Globus pallidus (tissue), 1 donor: ENCODE measurements around the gene LRP8.

ENCODE experiments used
- DNase-seq: peaks from one replicate; pipeline ENCODE4 v3.0.0-alpha.2; 2015; ENCODE audit warnings: low spot score

Gene LRP8

GRCh38 chr1:53258216-53258615 lies 69.7 kb downstream of the LRP8 start:
- DNase-seq = no peak

GRCh38 chr1:53257454-53258081 lies 70.3 kb downstream of the LRP8 start:
- DNase-seq = no peak

DNA sequence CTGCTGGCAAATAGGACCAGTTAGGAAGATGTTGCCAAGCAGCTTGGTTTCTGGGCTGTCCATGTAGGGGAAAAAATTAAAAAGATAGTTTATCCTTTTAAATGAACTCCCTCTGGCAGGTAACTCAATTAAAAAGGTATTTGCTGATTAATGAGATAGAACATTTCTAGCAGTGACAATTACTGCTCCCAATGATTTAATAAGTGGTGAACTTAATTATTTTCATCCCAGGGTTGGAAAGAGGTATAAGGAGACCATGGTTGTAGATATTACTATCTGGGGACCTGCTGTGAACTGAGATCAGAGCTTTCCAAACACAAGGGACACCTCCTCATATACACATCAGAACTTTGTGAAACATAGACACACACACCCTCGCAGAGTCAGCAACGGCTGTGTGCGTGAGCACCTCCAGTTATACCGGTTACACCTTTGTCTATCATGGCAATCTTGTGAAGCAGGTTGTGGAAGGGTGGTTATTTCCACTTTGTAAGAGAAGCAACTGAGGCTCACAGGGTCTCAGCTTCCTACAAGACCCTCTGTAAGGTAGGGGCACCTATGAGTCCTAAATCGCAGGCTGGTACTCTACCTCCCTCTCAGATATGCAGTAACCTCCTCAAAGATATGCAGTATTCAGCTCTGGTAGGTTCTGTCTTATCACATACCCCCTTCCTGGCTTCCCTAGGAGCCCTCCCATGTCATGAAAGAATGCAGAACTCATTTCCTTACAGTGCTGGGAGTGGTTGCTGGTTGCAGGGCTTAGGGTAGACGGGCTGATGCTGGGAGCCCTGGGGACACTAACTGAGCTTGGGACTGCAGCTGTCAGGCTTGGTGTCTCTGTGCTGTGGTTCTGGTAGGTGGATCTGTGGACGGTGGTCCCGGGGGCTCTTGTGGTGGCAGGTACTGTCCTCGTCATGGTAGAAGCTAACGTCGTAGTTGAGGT lies 71.1 kb downstream of the LRP8 start:
- no peak for DNase-seq

DNA sequence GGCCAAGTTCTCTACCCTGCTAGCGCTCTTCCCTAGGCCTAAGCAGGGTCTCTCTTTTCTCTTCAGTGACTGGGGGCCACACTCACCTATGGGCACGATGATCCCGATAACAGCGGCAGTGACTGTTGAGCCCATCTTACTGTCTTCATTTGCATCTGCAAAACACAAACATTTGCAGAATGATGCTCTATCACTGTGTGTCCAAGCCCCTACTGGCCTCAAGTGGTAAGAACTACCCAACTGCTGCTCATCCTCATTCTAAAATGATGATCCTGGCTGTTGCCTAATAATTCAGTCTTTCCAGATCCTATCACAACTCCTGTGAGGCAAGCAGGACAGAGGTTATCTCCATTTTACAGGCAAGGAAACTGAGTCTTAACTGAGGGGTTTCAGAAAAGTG lies 72.8 kb downstream of the LRP8 start:
- DNase-seq = no peak

DNA sequence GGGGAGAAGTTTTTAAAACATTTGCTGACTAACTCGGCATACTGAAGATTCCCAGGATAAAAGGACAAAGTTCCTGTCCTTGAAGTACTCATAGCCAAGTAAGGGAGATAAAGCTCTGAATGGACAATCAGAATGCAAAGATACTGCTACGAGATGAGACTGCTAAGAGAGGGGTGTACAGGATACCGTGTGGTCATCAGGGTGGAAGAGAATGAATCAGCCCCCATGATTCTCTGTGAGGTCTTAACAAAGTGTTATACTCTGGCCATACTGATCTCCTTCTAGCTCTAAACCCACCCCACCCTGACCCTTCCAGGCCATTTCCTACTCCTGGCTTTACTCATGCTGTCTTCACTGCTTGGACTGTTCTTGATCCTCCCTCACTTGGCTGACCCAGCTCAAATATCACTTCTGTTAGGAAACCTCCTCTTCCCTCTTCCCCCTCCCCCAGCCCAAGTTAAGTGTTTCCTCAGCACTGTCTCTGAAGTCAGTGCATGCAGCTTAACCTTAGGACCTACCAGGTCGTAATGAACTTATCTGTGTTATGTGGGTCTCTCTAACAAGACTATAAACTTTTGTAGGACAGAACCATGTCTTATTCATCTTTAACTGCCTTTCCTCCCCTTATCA lies 73.7 kb downstream of the LRP8 start:
- DNase-seq = no peak

DNA sequence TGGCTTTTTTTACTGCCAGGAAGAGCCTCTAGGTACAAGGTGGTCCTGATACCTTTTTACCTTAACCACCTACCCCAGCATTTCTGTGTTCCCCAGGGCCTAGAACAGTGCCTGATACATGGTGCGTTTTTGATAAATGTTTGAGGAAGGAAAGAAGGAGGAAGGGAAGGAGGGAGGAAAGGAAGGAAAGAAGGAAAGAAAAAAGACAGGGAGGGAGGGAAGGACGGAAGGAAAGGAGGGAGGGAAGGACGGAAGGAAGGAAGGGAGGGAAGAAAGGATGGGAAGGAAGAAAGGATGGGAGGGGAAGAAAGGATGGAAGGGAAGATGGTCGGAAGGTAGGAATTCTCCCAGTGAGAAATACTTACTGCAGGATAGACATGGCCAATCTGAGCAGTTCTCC lies 77.5 kb downstream of the LRP8 start:
- DNase-seq = no peak

- DNase-seq = no peak
Measured at GRCh38 chr1:53249706-53250105, 78.2 kb downstream of the LRP8 start.

GRCh38 chr1:53246261-53247134 lies 81.4 kb downstream of the LRP8 start:
- no peak for DNase-seq

DNA sequence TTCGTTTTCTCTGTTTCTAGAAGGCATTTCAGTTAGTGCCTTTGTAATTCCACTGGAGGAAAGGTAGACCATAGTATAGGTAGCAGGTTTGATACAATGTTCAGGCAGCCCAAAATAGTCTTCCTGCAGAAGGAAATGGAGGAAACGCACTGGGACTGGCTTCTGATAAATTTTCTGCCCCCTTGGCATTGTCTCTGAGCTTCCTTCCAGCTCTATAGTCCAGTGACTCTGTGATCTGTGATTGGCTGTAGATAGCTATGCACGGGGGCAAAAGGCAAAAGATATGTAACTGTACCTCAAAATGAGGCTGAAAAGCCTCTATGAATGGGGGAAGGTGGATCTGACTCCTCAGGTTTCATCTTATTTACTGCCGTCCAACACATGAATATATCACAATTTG lies 83.7 kb downstream of the LRP8 start:
- no peak for DNase-seq

- no peak for DNase-seq
Measured at GRCh38 chr1:53242381-53242780, 85.5 kb downstream of the LRP8 start.

DNA sequence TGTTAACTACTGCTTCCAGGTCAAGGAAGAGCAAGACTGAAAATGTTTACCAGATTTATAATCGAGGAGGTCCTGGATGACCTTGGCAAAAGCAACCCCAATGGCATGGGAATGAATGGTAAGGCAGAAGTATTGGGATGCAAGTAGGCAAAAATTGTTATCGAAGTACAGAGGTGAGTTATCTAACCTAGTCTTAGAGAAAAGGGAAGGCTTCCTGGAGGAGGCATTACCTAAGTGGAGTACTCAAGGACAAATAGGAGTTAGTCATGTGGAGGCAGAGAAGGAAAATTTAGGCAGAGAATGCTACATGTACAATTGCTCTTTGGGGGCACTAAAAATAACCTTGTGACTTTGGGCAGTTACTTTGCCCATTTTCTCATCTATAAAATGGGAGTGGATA lies 86.0 kb downstream of the LRP8 start:
- no peak for DNase-seq

DNA sequence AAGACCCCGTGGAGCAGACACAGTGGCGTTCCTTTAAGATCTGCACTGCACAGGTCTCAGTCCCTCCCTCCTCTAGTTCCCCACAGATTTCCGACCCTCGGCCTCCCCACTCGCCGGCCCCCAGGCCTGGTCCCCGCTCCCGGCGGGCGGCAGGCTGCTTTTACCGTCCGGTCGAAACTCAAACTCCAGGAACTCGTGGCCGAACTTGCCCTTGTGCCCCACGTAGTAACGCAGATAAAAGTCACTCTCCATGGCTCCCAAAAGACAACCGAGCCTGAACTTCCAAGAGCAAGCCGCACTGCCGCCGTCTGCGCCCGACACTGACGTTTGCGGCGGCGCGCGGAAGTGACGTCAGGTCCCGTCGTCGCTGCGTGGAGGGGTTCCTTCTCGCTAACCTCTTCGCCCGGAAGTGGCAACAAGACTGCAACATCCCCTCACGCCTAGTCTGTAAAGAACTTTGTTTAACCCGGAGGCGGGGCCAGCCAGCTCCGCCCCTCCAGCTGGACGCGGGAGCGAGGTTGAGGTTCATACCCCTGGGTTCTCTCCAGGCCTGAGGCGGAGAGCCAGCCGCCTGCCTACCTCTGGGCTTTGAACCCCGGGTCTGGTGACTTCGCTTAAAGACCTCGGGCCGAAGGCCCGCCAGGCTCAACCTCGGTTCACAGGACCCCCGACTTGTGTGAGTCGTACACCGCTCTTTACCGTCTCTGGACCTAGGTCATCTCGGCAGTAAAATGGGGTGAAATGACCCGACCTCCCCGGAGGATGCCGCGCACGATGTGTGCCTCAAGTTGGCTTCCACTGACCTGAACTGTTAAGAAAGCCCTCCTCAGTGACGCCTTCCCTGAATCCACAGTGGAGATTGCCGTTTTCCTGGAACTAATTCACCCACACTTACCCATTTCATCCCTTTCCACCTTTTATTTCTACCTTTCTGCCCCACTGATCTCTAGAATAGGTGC lies 89.4 kb downstream of the LRP8 start, which contains the start of gene MAGOH:
TSS of gene MAGOH (minus strand) at position 322 of the 959 bp plus-strand sequence. CDS start at position 252, 70 bp downstream.
- DNase-seq = peak; percentile 92

DNA sequence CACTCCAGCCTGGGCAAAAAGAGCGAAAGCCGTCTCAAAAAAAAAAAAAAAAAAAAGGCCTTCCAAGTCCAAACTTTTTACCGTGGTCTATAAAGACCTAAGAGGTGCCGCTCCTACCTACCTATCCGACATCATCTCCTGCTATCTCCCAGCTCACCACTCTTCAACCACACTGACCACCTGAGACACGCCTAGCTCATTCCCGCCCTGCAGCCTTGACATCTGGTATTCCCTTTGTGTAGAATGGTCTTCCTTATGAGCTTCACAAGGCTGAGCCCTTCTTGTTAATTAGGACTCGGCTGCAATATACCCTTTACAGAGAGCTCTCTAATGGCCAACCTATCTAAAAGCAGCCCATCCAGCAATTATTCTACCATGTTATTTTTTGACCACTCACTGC lies 90.2 kb downstream of the LRP8 start:
- DNase-seq = no peak

GRCh38 chr1:53220962-53221286 lies 106.9 kb downstream of the LRP8 start:
- no peak for DNase-seq

DNA sequence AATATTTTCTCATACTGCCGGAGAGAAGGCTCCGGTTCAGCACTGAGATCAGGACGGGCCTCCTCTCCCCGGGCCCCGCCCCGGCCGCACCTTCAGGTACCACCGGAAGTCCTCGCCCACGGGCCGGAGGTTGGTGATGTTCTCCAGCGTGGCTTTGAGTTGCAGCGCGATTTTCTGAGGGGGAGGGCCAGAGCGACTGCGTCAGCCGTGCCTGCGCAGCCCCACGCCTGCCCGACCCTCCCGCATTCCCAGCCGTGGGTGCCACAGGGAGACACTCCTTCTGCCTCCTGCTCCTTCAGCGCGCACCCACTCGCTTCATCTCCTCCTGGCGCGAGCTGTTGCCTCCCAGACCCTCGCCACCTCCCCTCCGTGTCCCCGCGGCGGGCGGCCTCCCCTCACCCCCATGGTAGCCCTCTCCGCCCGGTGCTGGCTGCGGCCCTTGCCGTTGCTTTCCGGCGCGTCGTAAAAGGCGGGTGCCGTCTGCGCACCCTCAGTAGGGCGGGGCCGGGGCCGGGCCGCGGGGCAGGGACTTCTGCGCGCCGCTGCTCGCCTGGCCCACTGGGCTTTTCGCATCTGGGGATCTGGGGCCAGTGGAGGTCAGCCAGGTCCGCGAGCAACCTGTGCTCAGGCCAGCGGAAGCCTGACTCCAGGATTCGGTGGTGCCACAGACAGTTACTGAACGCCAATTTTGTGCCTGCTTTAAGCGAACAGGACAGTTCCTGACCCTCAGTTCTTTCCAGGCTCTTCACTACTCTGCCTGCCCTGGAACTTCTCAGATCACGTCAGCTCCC lies 107.5 kb downstream of the LRP8 start, which contains the start of gene CZIB:
TSS of gene CZIB (minus strand) at position 464 of the 791 bp plus-strand sequence. CDS start at position 405, 59 bp downstream.
- DNase-seq = peak; percentile 84

GRCh38 chr1:53219711-53220110 lies 108.2 kb downstream of the LRP8 start:
- DNase-seq = no peak

DNA sequence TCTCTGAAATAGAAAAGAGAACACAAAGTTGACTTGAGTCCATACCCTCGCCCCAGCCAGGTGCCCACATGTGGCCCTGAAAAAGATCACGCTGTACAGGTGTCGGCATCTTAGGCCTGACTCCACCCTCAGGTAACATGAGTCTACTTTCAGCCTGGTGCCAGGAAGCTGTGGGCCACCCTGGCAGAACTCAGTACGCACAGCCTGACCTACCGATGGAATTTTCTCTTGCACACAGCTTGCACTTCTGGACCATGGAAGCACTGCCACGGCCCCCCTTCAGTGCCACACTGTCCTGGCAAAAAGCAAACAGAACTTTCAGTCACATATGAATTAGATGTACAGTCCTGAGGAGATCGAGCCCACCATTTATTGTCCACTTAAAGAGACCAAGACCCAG lies 109.7 kb downstream of the LRP8 start:
- no peak for DNase-seq

- no peak for DNase-seq
Measured at GRCh38 chr1:53214376-53214940, 113.4 kb downstream of the LRP8 start.

- no peak for DNase-seq
Measured at GRCh38 chr1:53210954-53211353, 116.9 kb downstream of the LRP8 start.

- DNase-seq = no peak
Measured at GRCh38 chr1:53210352-53210751, 117.5 kb downstream of the LRP8 start.
